ENCODE results near the gene TMEM135.

TMEM135 gene

GRCh38 chr11:87127101-87127500 lies 89.4 kb downstream of the TMEM135 start:
- no peak overlapping the region for H3K4me3 ChIP-seq (ENCODE audit: low read length)
- no peak overlapping the region for H3K4me2 ChIP-seq (ENCODE audit: low read length)
- no peaks in the 10 kb centered on the region for H3K36me3 ChIP-seq (ENCODE audit: insufficient read depth, low read length)
- H3K9me3 ChIP-seq (replicated peaks; ENCODE audit: low read length) = no peaks in the 10 kb centered on the region
- H3K9ac ChIP-seq (ENCODE audit: low read depth, low read length) = no peak overlapping the region
- no peaks in the 10 kb centered on the region for H3K4me1 ChIP-seq (ENCODE audit: control insufficient read depth, insufficient read depth, low read length)
- no peaks in the 10 kb centered on the region for H3K27me3 ChIP-seq (ENCODE audit: control insufficient read depth, insufficient read depth, low read length)

- no peaks in the 10 kb centered on the region for H3K4me1 ChIP-seq (ENCODE audit: control insufficient read depth, insufficient read depth, low read length)
- no peak overlapping the region for H3K9ac ChIP-seq (ENCODE audit: low read depth, low read length)
- no peaks in the 10 kb centered on the region for H3K27me3 ChIP-seq (ENCODE audit: control insufficient read depth, insufficient read depth, low read length)
- no peaks in the 10 kb centered on the region for H3K36me3 ChIP-seq (ENCODE audit: insufficient read depth, low read length)
- H3K9me3 ChIP-seq (replicated peaks; ENCODE audit: low read length) = no peaks in the 10 kb centered on the region
- H3K4me3 ChIP-seq (ENCODE audit: low read length) = no peak overlapping the region
- H3K4me2 ChIP-seq (ENCODE audit: low read length) = no peak overlapping the region
These were observed 90.6 kb downstream of the TMEM135 start for GRCh38 chr11:87128372-87128771.

- Histone ChIP-seq H3K9me3 (replicated peaks; ENCODE audit: low read length) (no peaks in the 10 kb centered on the region), H3K4me2 (ENCODE audit: low read length) (no peak overlapping the region), H3K36me3 (ENCODE audit: insufficient read depth, low read length) (no peaks in the 10 kb centered on the region), H3K9ac (ENCODE audit: low read depth, low read length) (no peak overlapping the region), H3K27me3 (ENCODE audit: control insufficient read depth, insufficient read depth, low read length) (no peaks in the 10 kb centered on the region), H3K4me3 (ENCODE audit: low read length) (no peak overlapping the region), H3K4me1 (ENCODE audit: control insufficient read depth, insufficient read depth, low read length) (no peaks in the 10 kb centered on the region)
These were observed 96.9 kb downstream of the TMEM135 start for GRCh38 chr11:87134524-87135106.

- H3K36me3 ChIP-seq (ENCODE audit: insufficient read depth, low read length) = no peaks in the 10 kb centered on the region
- H3K27me3 ChIP-seq (ENCODE audit: control insufficient read depth, insufficient read depth, low read length) = no peaks in the 10 kb centered on the region
- H3K9ac ChIP-seq (ENCODE audit: low read depth, low read length) = no peak overlapping the region
- no peak overlapping the region for H3K4me3 ChIP-seq (ENCODE audit: low read length)
- no peak overlapping the region for H3K4me2 ChIP-seq (ENCODE audit: low read length)
- H3K4me1 ChIP-seq (ENCODE audit: control insufficient read depth, insufficient read depth, low read length) = no peaks in the 10 kb centered on the region
- no peaks in the 10 kb centered on the region for H3K9me3 ChIP-seq (replicated peaks; ENCODE audit: low read length)
These were observed 98.5 kb downstream of the TMEM135 start for GRCh38 chr11:87136236-87136635.

GRCh38 chr11:87137711-87138110 lies 100.0 kb downstream of the TMEM135 start:
- Histone ChIP-seq H3K9me3 (replicated peaks; ENCODE audit: low read length) (no peaks in the 10 kb centered on the region), H3K9ac (ENCODE audit: low read depth, low read length) (no peak overlapping the region), H3K36me3 (ENCODE audit: insufficient read depth, low read length) (no peaks in the 10 kb centered on the region), H3K4me2 (ENCODE audit: low read length) (no peak overlapping the region), H3K4me3 (ENCODE audit: low read length) (no peak overlapping the region), H3K4me1 (ENCODE audit: control insufficient read depth, insufficient read depth, low read length) (no peaks in the 10 kb centered on the region), H3K27me3 (ENCODE audit: control insufficient read depth, insufficient read depth, low read length) (no peaks in the 10 kb centered on the region)

GRCh38 chr11:87139475-87139874 lies 101.7 kb downstream of the TMEM135 start:
- Histone ChIP-seq H3K36me3 (ENCODE audit: insufficient read depth, low read length) (no peaks in the 10 kb centered on the region), H3K9ac (ENCODE audit: low read depth, low read length) (no peak overlapping the region), H3K9me3 (replicated peaks; ENCODE audit: low read length) (no peaks in the 10 kb centered on the region), H3K4me1 (ENCODE audit: control insufficient read depth, insufficient read depth, low read length) (no peaks in the 10 kb centered on the region), H3K4me3 (ENCODE audit: low read length) (no peak overlapping the region), H3K27me3 (ENCODE audit: control insufficient read depth, insufficient read depth, low read length) (no peaks in the 10 kb centered on the region), H3K4me2 (ENCODE audit: low read length) (no peak overlapping the region)

GRCh38 chr11:87141322-87141721 lies 103.6 kb downstream of the TMEM135 start:
- no peaks in the 10 kb centered on the region for H3K36me3 ChIP-seq (ENCODE audit: insufficient read depth, low read length)
- H3K9me3 ChIP-seq (replicated peaks; ENCODE audit: low read length) = no peaks in the 10 kb centered on the region
- no peak overlapping the region for H3K4me2 ChIP-seq (ENCODE audit: low read length)
- no peak overlapping the region for H3K4me3 ChIP-seq (ENCODE audit: low read length)
- no peaks in the 10 kb centered on the region for H3K27me3 ChIP-seq (ENCODE audit: control insufficient read depth, insufficient read depth, low read length)
- no peak overlapping the region for H3K9ac ChIP-seq (ENCODE audit: low read depth, low read length)
- H3K4me1 ChIP-seq (ENCODE audit: control insufficient read depth, insufficient read depth, low read length) = no peaks in the 10 kb centered on the region

GRCh38 chr11:87141980-87142514 lies 104.3 kb downstream of the TMEM135 start:
- no peak overlapping the region for H3K4me3 ChIP-seq (ENCODE audit: low read length)
- no peaks in the 10 kb centered on the region for H3K36me3 ChIP-seq (ENCODE audit: insufficient read depth, low read length)
- H3K27me3 ChIP-seq (ENCODE audit: control insufficient read depth, insufficient read depth, low read length) = no peaks in the 10 kb centered on the region
- no peak overlapping the region for H3K4me2 ChIP-seq (ENCODE audit: low read length)
- no peaks in the 10 kb centered on the region for H3K9me3 ChIP-seq (replicated peaks; ENCODE audit: low read length)
- no peak overlapping the region for H3K9ac ChIP-seq (ENCODE audit: low read depth, low read length)
- H3K4me1 ChIP-seq (ENCODE audit: control insufficient read depth, insufficient read depth, low read length) = no peaks in the 10 kb centered on the region

- H3K4me2 ChIP-seq (ENCODE audit: low read length) = no peak overlapping the region
- H3K4me1 ChIP-seq (ENCODE audit: control insufficient read depth, insufficient read depth, low read length) = no peaks in the 10 kb centered on the region
- no peak overlapping the region for H3K9ac ChIP-seq (ENCODE audit: low read depth, low read length)
- H3K36me3 ChIP-seq (ENCODE audit: insufficient read depth, low read length) = no peaks in the 10 kb centered on the region
- no peaks in the 10 kb centered on the region for H3K27me3 ChIP-seq (ENCODE audit: control insufficient read depth, insufficient read depth, low read length)
- no peak overlapping the region for H3K4me3 ChIP-seq (ENCODE audit: low read length)
- no peaks in the 10 kb centered on the region for H3K9me3 ChIP-seq (replicated peaks; ENCODE audit: low read length)
These were observed 104.9 kb downstream of the TMEM135 start for GRCh38 chr11:87142594-87142993.

GRCh38 chr11:87143641-87144040 lies 105.9 kb downstream of the TMEM135 start:
- Histone ChIP-seq H3K36me3 (ENCODE audit: insufficient read depth, low read length) (no peaks in the 10 kb centered on the region), H3K4me3 (ENCODE audit: low read length) (no peak overlapping the region)

GRCh38 chr11:87144252-87144651 lies 106.5 kb downstream of the TMEM135 start:
- no peaks in the 10 kb centered on the region for H3K27me3 ChIP-seq (ENCODE audit: control insufficient read depth, insufficient read depth, low read length)
- no peaks in the 10 kb centered on the region for H3K9me3 ChIP-seq (replicated peaks; ENCODE audit: low read length)
- no peaks in the 10 kb centered on the region for H3K4me1 ChIP-seq (ENCODE audit: control insufficient read depth, insufficient read depth, low read length)

More at GRCh38 chr11:87143641-87144040, 105.9 kb downstream of the TMEM135 start:
- no peak overlapping the region for H3K9ac ChIP-seq (ENCODE audit: low read depth, low read length)
- no peak overlapping the region for H3K4me2 ChIP-seq (ENCODE audit: low read length)
- no peaks in the 10 kb centered on the region for H3K4me1 ChIP-seq (ENCODE audit: control insufficient read depth, insufficient read depth, low read length)
- H3K27me3 ChIP-seq (ENCODE audit: control insufficient read depth, insufficient read depth, low read length) = no peaks in the 10 kb centered on the region
- H3K9me3 ChIP-seq (replicated peaks; ENCODE audit: low read length) = no peaks in the 10 kb centered on the region

GRCh38 chr11:87148749-87149148 lies 111.0 kb downstream of the TMEM135 start:
- Histone ChIP-seq H3K4me1 (ENCODE audit: control insufficient read depth, insufficient read depth, low read length) (peaks cover 6% of the 10 kb centered on the region), H3K27me3 (ENCODE audit: control insufficient read depth, insufficient read depth, low read length) (no peaks in the 10 kb centered on the region), H3K9me3 (replicated peaks; ENCODE audit: low read length) (no peaks in the 10 kb centered on the region), H3K9ac (ENCODE audit: low read depth, low read length) (no peak overlapping the region), H3K4me2 (ENCODE audit: low read length) (no peak overlapping the region), H3K4me3 (ENCODE audit: low read length) (no peak overlapping the region), H3K36me3 (ENCODE audit: insufficient read depth, low read length) (no peaks in the 10 kb centered on the region)

More at GRCh38 chr11:87144252-87144651, 106.5 kb downstream of the TMEM135 start:
- Histone ChIP-seq H3K36me3 (ENCODE audit: insufficient read depth, low read length) (no peaks in the 10 kb centered on the region), H3K4me2 (ENCODE audit: low read length) (no peak overlapping the region), H3K9ac (ENCODE audit: low read depth, low read length) (no peak overlapping the region), H3K4me3 (ENCODE audit: low read length) (no peak overlapping the region)
